Activated B cell treated with CpG ODN at 0.5 μM for 24 hours (primary cell): Measurements from ENCODE around the gene GABRG3. TPM values are rescaled to one million over a fixed set of nuclear protein-coding genes. Genes with fewer than 3 reads are reported as not detected.

Experiments used
- ATAC-seq: fragments of 200-7000 bp; cut with Tn5 transposase; one replicate; pipeline ENCODE4 v1.10.0; 2021; ENCODE audit warnings: low read depth, mild to moderate bottlenecking, moderate library complexity
- CTCF ChIA-PET: fragments of 350-600 bp; sonication (Branson Sonifier 250); formaldehyde crosslinking; loops from one replicate; lab custom pipeline; 2021; ENCODE audit warnings: antibody characterized with exemption; lab: Charles Lee
- POLR2A ChIA-PET: fragments of 350-600 bp; sonication (Branson Sonifier 250); formaldehyde crosslinking; loops from one replicate; lab custom pipeline; 2021; ENCODE audit warnings: antibody characterized with exemption; lab: Charles Lee
- DNase-seq: peaks from one replicate; pipeline ENCODE4 v3.0.0; 2022
- H3K27ac Mint-ChIP-seq: one replicate; pipeline ENCODE4 v1.8.0; 2020; ENCODE audit warnings: mixed read lengths
- H3K27me3 Mint-ChIP-seq: one replicate; pipeline ENCODE4 v1.8.0; 2021; ENCODE audit warnings: mixed read lengths
- H3K36me3 Mint-ChIP-seq: one replicate; pipeline ENCODE4 v1.8.0; 2021; ENCODE audit warnings: low read depth, mixed read lengths
- H3K4me1 Mint-ChIP-seq: one replicate; pipeline ENCODE4 v1.8.0; 2021; ENCODE audit warnings: mixed read lengths
- H3K4me3 Mint-ChIP-seq: one replicate; pipeline ENCODE4 v1.8.0; 2020; ENCODE audit warnings: mild to moderate bottlenecking, mixed read lengths
- H3K9me3 Mint-ChIP-seq: one replicate; pipeline ENCODE4 v1.8.0; 2020; ENCODE audit warnings: mixed read lengths
- CTCF ChIP-seq: fragments of 200-600 bp; IDR thresholded peaks from one replicate; pipeline ENCODE4 v1.8.0; 2022; ENCODE audit warnings: antibody characterized with exemption, mild to moderate bottlenecking
- intact Hi-C: fragments of 100-400 bp; cut with micrococcal nuclease; formaldehyde crosslinking; loops from one replicate; pipeline ENCODE4 v1.15.1; 2024
- total RNA-seq: library from RNA; stranded (reverse); gene quantifications from 2 replicates; pipeline ENCODE4 v1.2.3, GENCODE V29; 2022

The GABRG3 gene
- total RNA-seq, 1 donor from 2014 or later = not detected

DNA sequence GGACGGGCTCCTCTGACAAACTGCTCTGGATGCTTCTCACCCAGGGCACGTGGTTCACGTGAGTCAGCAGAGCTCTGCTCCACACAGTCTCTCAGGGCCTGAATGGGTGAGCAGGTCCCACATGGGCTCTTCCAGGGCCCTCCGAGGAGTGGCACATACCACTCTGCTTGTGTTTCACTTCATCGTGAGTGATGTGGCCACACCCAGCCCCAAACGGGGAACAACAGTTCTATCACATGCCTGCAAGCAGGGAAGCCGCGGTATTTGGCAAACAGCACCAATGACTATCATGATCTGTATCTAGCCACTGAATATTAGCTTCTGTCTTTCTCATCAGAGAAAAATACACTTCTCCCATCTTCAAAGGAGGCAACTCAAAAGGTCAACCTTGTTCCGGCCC lies 352.8 kb downstream of the GABRG3 start:
- H3K36me3 Mint-ChIP-seq = no peaks in the 10 kb centered on the region
- ATAC-seq (no peak), DNase-seq (no peak)
- intact Hi-C loops = no loop called here
- H3K4me3 Mint-ChIP-seq = no peak overlapping the region
- H3K4me1 Mint-ChIP-seq = no peaks in the 10 kb centered on the region
- CTCF ChIA-PET = no interaction called here
- H3K27ac Mint-ChIP-seq = no peak overlapping the region
- H3K27me3 Mint-ChIP-seq = no peaks in the 10 kb centered on the region
- POLR2A ChIA-PET = no interaction called here
- TF ChIP-seq CTCF = no peak
- peaks cover 17% of the 10 kb centered on the region for H3K9me3 Mint-ChIP-seq

DNA sequence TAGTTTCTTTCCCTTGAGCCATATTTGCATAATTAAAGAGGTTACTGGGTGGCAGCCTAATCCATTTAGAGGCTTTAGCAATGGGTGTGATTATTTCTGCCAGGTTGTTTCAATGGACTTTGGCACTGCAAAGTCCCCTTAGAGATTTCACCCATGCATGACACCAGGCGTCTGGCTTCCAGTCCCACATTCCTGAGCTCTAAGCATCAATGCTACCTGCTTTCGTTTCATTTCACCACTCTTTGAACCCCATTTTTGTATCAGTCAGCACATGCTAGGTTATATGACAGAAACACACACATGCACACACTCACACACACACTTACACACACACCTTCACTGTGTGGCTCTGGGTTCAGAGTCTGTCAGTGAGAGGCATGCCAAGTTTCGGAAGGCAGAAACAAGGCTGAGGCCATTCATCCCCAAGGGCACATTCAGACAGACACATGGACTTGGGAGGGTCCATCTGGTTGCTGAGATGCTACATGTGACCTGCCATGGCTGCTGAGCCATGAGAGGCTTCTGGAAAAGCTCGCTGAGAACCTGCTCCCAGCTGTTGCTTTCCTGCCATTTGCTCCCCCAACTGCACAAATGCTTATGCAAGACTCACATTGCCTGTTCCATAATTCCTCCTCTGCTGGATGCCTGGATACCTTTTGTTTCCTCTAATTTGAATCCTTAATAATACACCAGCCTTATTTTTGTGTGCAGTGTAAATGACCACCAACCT lies 354.1 kb downstream of the GABRG3 start:
- no peak overlapping the region for H3K27ac Mint-ChIP-seq
- ChIA-PET POLR2A (no interaction called here), CTCF (no interaction called here)
- DNase-seq (no peak), ATAC-seq (no peak)
- no peak for TF ChIP-seq CTCF
- intact Hi-C loops = no loop called here
- H3K9me3 Mint-ChIP-seq = peaks cover 17% of the 10 kb centered on the region
- no peaks in the 10 kb centered on the region for H3K4me1 Mint-ChIP-seq
- no peak overlapping the region for H3K4me3 Mint-ChIP-seq
- H3K27me3 Mint-ChIP-seq = no peaks in the 10 kb centered on the region
- no peaks in the 10 kb centered on the region for H3K36me3 Mint-ChIP-seq

DNA sequence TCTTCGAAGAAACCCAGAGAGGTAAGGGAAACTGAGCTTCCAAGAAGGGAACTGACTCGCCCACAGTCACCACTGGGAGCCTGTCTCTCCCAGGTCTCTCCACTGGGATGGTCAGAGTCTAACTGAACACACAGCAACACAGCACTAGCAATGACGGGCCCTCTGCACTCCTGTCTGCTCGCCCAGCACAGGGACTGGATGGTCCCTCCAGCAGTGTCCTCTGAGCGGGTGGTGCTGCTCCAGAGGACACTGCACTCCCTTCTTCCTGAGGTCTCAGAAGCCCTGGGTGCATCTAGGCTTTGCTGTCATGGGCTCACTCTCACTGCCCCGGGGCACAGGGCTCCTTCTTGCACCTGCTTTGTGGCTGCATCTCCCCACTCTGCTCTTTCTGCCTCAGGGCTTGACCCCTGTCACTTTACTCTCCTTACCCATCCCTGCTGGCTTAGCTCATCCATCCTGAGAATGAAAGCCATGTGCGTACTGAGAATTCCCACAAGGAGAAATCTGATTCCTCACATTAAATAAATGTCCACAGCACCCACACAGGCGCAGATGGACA lies 356.6 kb downstream of the GABRG3 start:
- Mint-ChIP-seq H3K36me3 (no peaks in the 10 kb centered on the region), H3K9me3 (peaks cover 16% of the 10 kb centered on the region), H3K4me3 (no peak overlapping the region), H3K27ac (no peak overlapping the region), H3K27me3 (no peaks in the 10 kb centered on the region), H3K4me1 (no peaks in the 10 kb centered on the region)
- TF ChIP-seq CTCF = no peak
- ChIA-PET POLR2A (no interaction called here), CTCF (no interaction called here)
- no peak for ATAC-seq
- intact Hi-C loops = no loop called here
- no peak for DNase-seq

DNA sequence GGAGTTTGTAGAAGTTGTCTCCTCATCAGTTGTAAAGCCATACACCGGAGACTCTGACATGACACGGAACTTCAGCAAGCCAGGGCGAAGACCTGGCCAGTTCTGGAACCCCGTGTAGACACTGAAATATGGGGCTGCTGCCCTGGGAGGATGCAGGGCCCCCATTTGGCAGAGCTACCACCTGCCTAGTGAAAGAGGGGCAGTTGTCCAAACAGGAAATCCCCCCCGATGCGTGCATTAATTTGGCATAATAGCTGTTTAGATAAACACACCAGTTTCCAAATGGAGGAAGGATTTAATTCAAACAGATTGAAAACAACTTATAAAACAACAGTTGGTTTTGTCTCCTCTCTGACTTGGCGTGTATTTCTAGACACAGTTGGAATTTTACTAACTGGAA lies 357.2 kb downstream of the GABRG3 start:
- TF ChIP-seq CTCF = no peak
- H3K27ac Mint-ChIP-seq = no peak overlapping the region
- H3K27me3 Mint-ChIP-seq = no peaks in the 10 kb centered on the region
- ATAC-seq (no peak), DNase-seq (no peak)
- peaks cover 16% of the 10 kb centered on the region for H3K9me3 Mint-ChIP-seq
- no peaks in the 10 kb centered on the region for H3K4me1 Mint-ChIP-seq
- intact Hi-C loops = no loop called here
- H3K4me3 Mint-ChIP-seq = no peak overlapping the region
- ChIA-PET POLR2A (no interaction called here), CTCF (no interaction called here)
- no peaks in the 10 kb centered on the region for H3K36me3 Mint-ChIP-seq

GRCh38 chr15:27328608-27329007 lies 357.6 kb downstream of the GABRG3 start:
- DNase-seq (no peak), ATAC-seq (no peak)
- POLR2A ChIA-PET = no interaction called here
- no peaks in the 10 kb centered on the region for H3K4me1 Mint-ChIP-seq
- CTCF ChIA-PET = no interaction called here
- no peak for TF ChIP-seq CTCF
- no peak overlapping the region for H3K27ac Mint-ChIP-seq
- H3K9me3 Mint-ChIP-seq = peaks cover 14% of the 10 kb centered on the region
- intact Hi-C loops = no loop called here
- H3K27me3 Mint-ChIP-seq = no peaks in the 10 kb centered on the region
- H3K36me3 Mint-ChIP-seq = no peaks in the 10 kb centered on the region
- no peak overlapping the region for H3K4me3 Mint-ChIP-seq
